Posterior cingulate gyrus (tissue), 11 donors: ENCODE measurements around the gene GPI.

ENCODE experiments used
- DNase-seq, 10 donors: peaks; one replicate each; pipeline versions ENCODE4 v3.0.0 to v3.0.0-alpha.2; 2020 to 2021; ENCODE audit warnings: mixed read lengths in 3 of 10
- intact Hi-C: fragments of 100-400 bp; cut with DNase I; formaldehyde crosslinking; loops from one replicate; pipeline ENCODE4 v1.15.1; 2023

The GPI gene

GRCh38 chr19:34430738-34431625 is 66.0 kb downstream of the GPI start:
- intact Hi-C loops = no loop called here
- DNase-seq = no peak

GRCh38 chr19:34431681-34432402 is 66.8 kb downstream of the GPI start:
- intact Hi-C loops = no loop called here

GRCh38 chr19:34432797-34433196 is 67.8 kb downstream of the GPI start:
- intact Hi-C loops = no loop called here
- no peak for DNase-seq

More at GRCh38 chr19:34431681-34432402, 66.8 kb downstream of the GPI start:
- no peak for DNase-seq

GRCh38 chr19:34436716-34437115 is 71.7 kb downstream of the GPI start:
- no peak for DNase-seq
- intact Hi-C loops = no loop called here

- DNase-seq = peak in 1 of 10 donors; percentile 26
- intact Hi-C loops = no loop called here
Observed at GRCh38 chr19:34448191-34448590, 83.2 kb downstream of the GPI start.
